GM18861 (cell line): ENCODE results near the gene MEIS2.

Experiments
- ATAC-seq: cut with Tn5 transposase; IDR thresholded peaks from one replicate; pipeline ENCODE4 v1.9.1; 2021; ENCODE audit not compliant: unreplicated experiment

The MEIS2 gene

GRCh38 chr15:37112971-37113670, 12.8 kb upstream of the MEIS2 start:
- no peak for ATAC-seq

- no peak for ATAC-seq
Measured at GRCh38 chr15:37112171-37112570, 11.8 kb upstream of the MEIS2 start.

- no peak for ATAC-seq
Measured at GRCh38 chr15:37111427-37111717, 11.0 kb upstream of the MEIS2 start.

GRCh38 chr15:37109872-37110572, 9.7 kb upstream of the MEIS2 start:
- ATAC-seq, result no peak

- no peak for ATAC-seq
Measured at GRCh38 chr15:37109168-37109871, 9.0 kb upstream of the MEIS2 start.

GRCh38 chr15:37108381-37109167, 8.2 kb upstream of the MEIS2 start:
- ATAC-seq, result no peak

- no peak for ATAC-seq
Measured at GRCh38 chr15:37107744-37108380, 7.5 kb upstream of the MEIS2 start.

- ATAC-seq, result no peak
Measured at GRCh38 chr15:37107071-37107743, 6.9 kb upstream of the MEIS2 start.

- no peak for ATAC-seq
Measured at GRCh38 chr15:37106490-37107001, 6.2 kb upstream of the MEIS2 start.

- no peak for ATAC-seq
Measured at GRCh38 chr15:37105889-37106288, 5.5 kb upstream of the MEIS2 start.

GRCh38 chr15:37105029-37105428, 4.7 kb upstream of the MEIS2 start:
- no peak for ATAC-seq

GRCh38 chr15:37104424-37104981, 4.2 kb upstream of the MEIS2 start:
- no peak for ATAC-seq

- no peak for ATAC-seq
Measured at GRCh38 chr15:37103475-37104423, 3.4 kb upstream of the MEIS2 start.

GRCh38 chr15:37103163-37103435, 2.8 kb upstream of the MEIS2 start:
- ATAC-seq, result no peak

GRCh38 chr15:37102305-37103162, 2.2 kb upstream of the MEIS2 start:
- no peak for ATAC-seq

GRCh38 chr15:37101980-37102304, 1.6 kb upstream of the MEIS2 start:
- ATAC-seq, result no peak

- ATAC-seq, result no peak
Measured at GRCh38 chr15:37100966-37101215, 542 bp upstream of the MEIS2 start.

- ATAC-seq, result no peak
Measured at GRCh38 chr15:37099319-37100108, 835 bp downstream of the MEIS2 start.
